ENCODE results near the gene PKP4.

Gene PKP4

GRCh38 chr2:158658396-158658795, 201.6 kb downstream of the PKP4 start:
- no peak for DNase-seq

GRCh38 chr2:158659483-158659882, 202.7 kb downstream of the PKP4 start:
- DNase-seq, result no peak

- no peak for DNase-seq
Measured at GRCh38 chr2:158661231-158661630, 204.5 kb downstream of the PKP4 start.

- no peak for DNase-seq
Measured at GRCh38 chr2:158662421-158662820, 205.7 kb downstream of the PKP4 start.

- no peak for DNase-seq
Measured at GRCh38 chr2:158663796-158664195, 207.0 kb downstream of the PKP4 start.

- DNase-seq, result no peak
Measured at GRCh38 chr2:158664987-158665386, 208.2 kb downstream of the PKP4 start.

- DNase-seq, result no peak
Measured at GRCh38 chr2:158665536-158666302, 209.0 kb downstream of the PKP4 start.

GRCh38 chr2:158666969-158667368, 210.2 kb downstream of the PKP4 start:
- DNase-seq, result no peak

GRCh38 chr2:158667586-158667985, 210.8 kb downstream of the PKP4 start:
- DNase-seq, result no peak

GRCh38 chr2:158668001-158668765, 211.4 kb downstream of the PKP4 start:
- no peak for DNase-seq

GRCh38 chr2:158670292-158670691, 213.5 kb downstream of the PKP4 start:
- DNase-seq, result no peak

GRCh38 chr2:158671360-158672245, 214.9 kb downstream of the PKP4 start:
- DNase-seq, result no peak

GRCh38 chr2:158676295-158676694, 219.5 kb downstream of the PKP4 start:
- DNase-seq, result no peak

- DNase-seq, result no peak
Measured at GRCh38 chr2:158676696-158677095, 219.9 kb downstream of the PKP4 start.

GRCh38 chr2:158677542-158677941, 220.8 kb downstream of the PKP4 start:
- DNase-seq, result no peak

- no peak for DNase-seq
Measured at GRCh38 chr2:158681816-158682215, 225.1 kb downstream of the PKP4 start.

GRCh38 chr2:158685646-158686045, 228.9 kb downstream of the PKP4 start:
- no peak for DNase-seq

- no peak for DNase-seq
Measured at GRCh38 chr2:158686210-158686691, 229.5 kb downstream of the PKP4 start.

GRCh38 chr2:158687315-158687714, 230.6 kb downstream of the PKP4 start:
- no peak for DNase-seq

GRCh38 chr2:158688721-158689120, 232.0 kb downstream of the PKP4 start:
- DNase-seq, result no peak

- DNase-seq, result no peak
Measured at GRCh38 chr2:158689391-158689790, 232.6 kb downstream of the PKP4 start.

GRCh38 chr2:158690823-158691222, 234.1 kb downstream of the PKP4 start:
- no peak for DNase-seq

- DNase-seq, result no peak
Measured at GRCh38 chr2:158691619-158692018, 234.9 kb downstream of the PKP4 start.

All from central memory CD4-positive, alpha-beta T cell (primary cell).